Neutrophil (primary cell): ENCODE data around the gene TMEM50A.
A peak's percentile ranks its signal among the peaks of the same experiment; 100 is the strongest.
"Not testable (repeated sequence)": the region's sequence is repeated elsewhere in the genome, so short reads cannot be mapped to it uniquely, and the experiment has no call there.

Source experiments
- H3K27ac ChIP-seq: fragments of 200-600 bp; sonication (generic); 2 replicates; pipeline ENCODE4 v1.5.1; 2016; ENCODE audit warnings: mild to moderate bottlenecking, moderate library complexity
- H3K27me3 ChIP-seq: fragments of 200-600 bp; sonication (generic); 2 replicates; pipeline ENCODE4 v1.6.0; 2016; ENCODE audit warnings: mild to moderate bottlenecking
- H3K36me3 ChIP-seq: fragments of 200-600 bp; sonication (generic); 2 replicates; pipeline ENCODE4 v1.5.1; 2017
- H3K4me1 ChIP-seq, 2 experiments: fragments of 200-600 bp in 1 of 2; sonication (generic) in 1 of 2; 1 replicate in 1 of 2; 2 replicates in 1 of 2; pipeline versions ENCODE4 v1.5.1 to v1.6.1; 2013 to 2016; ENCODE audit warnings: low read depth in 1 of 2, low read length in 1 of 2, mild to moderate bottlenecking in 1 of 2, moderate library complexity in 1 of 2; ENCODE audit not compliant: control insufficient read depth in 1 of 2, insufficient read depth in 1 of 2
- H3K4me3 ChIP-seq, 2 experiments: fragments of 200-600 bp in 1 of 2; sonication (generic) in 1 of 2; 1 replicate in 1 of 2; 2 replicates in 1 of 2; pipeline ENCODE4 v1.5.1; 2013 to 2016; ENCODE audit warnings: low read depth in 1 of 2, low read length in 1 of 2, mild to moderate bottlenecking in 1 of 2, moderate library complexity in 1 of 2
- H3K9me3 ChIP-seq: fragments of 200-600 bp; sonication (generic); 2 replicates; pipeline ENCODE4 v1.5.1; 2016
- CTCF ChIP-seq: fragments of 200-600 bp; sonication (generic); IDR thresholded peaks from 2 replicates; pipeline ENCODE4 v1.5.1; 2016; ENCODE audit warnings: antibody characterized with exemption

TMEM50A gene

DNA sequence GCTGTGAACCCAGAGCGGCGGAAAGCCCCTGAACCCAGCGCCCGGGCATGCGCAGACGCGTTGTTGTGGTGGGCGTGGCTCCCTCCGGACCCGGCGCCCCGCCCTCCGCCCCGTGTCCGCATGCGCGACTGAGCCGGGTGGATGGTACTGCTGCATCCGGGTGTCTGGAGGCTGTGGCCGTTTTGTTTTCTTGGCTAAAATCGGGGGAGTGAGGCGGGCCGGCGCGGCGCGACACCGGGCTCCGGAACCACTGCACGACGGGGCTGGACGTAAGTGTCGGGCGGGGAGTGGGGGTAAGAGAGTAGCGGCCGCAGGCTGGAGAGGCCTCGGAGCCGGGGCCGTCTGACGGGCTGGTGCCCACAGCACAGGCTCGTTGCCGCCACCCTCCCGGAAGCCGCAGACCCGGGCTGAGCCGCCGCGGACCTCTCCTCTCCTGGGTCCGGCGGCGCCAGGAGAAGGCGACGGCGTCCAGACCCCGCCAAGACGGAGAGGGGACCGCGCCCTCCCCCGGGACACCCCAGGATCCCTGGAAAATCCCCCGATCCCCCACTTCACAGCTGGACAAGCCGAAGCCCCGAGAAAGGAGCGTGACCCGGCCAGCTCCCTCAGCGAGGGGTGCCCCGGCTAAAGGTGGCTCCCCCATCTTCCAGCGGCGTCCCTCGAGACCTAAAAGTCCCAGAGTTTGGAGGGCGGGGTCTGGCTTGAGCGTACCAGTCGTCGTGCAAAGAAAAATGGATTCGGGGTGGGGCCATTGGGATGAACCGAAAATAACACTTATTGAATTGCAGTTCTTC, at the start of gene TMEM50A:
Gene TMEM50A, plus strand, starts transcription at position 147 of the 794 bp plus-strand sequence. CDS start 2,153 bp downstream, outside the sequence.
- peak; percentile 43 for TF ChIP-seq CTCF

GRCh38 chr1:25288573-25289101, 49.5 kb upstream of the TMEM50A start:
- H3K9me3 ChIP-seq, H3K4me3 ChIP-seq, H3K36me3 ChIP-seq, H3K27me3 ChIP-seq, H3K4me1 ChIP-seq, H3K27ac ChIP-seq: not testable (repeated sequence)

More for the DNA sequence above, at the start of gene TMEM50A:
- H3K9me3 ChIP-seq = no peaks in the 10 kb centered on the region
- H3K27ac ChIP-seq = peak within 1 kb of the TSS; percentile 99
- peaks cover 19 to 29% of the 10 kb centered on the region in 2 experiments for H3K4me1 ChIP-seq
- peaks cover 7% of the 10 kb centered on the region for H3K36me3 ChIP-seq
- H3K4me3 ChIP-seq = peak within 1 kb of the TSS; percentile 85 to 96
- no peaks in the 10 kb centered on the region for H3K27me3 ChIP-seq

- not testable (repeated sequence) for H3K9me3 ChIP-seq, H3K36me3 ChIP-seq, H3K27ac ChIP-seq, H3K4me3 ChIP-seq, H3K27me3 ChIP-seq, H3K4me1 ChIP-seq
These were observed 48.1 kb upstream of the TMEM50A start for GRCh38 chr1:25290043-25290442.

DNA sequence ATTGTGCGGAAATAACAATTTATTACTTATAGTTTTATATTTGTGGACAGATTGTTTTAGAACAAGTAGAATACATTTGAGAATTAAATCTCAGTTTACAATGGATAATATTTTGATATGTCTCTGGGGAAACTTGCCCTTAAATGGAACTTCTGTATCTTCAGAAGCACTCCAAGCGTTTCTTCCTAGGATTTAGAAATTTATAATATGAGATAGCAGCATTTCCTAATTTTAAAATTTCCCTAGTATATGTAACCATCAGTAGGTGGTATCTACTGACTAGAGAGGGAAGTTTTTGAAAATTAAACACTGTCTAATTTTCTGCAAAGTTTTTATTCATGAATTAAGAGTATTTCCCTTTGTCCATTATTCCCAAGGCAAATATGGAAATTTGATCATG, 44.7 kb upstream of the TMEM50A start:
- not testable (repeated sequence) for H3K4me3 ChIP-seq, H3K27ac ChIP-seq, H3K4me1 ChIP-seq, H3K36me3 ChIP-seq, H3K9me3 ChIP-seq, H3K27me3 ChIP-seq

DNA sequence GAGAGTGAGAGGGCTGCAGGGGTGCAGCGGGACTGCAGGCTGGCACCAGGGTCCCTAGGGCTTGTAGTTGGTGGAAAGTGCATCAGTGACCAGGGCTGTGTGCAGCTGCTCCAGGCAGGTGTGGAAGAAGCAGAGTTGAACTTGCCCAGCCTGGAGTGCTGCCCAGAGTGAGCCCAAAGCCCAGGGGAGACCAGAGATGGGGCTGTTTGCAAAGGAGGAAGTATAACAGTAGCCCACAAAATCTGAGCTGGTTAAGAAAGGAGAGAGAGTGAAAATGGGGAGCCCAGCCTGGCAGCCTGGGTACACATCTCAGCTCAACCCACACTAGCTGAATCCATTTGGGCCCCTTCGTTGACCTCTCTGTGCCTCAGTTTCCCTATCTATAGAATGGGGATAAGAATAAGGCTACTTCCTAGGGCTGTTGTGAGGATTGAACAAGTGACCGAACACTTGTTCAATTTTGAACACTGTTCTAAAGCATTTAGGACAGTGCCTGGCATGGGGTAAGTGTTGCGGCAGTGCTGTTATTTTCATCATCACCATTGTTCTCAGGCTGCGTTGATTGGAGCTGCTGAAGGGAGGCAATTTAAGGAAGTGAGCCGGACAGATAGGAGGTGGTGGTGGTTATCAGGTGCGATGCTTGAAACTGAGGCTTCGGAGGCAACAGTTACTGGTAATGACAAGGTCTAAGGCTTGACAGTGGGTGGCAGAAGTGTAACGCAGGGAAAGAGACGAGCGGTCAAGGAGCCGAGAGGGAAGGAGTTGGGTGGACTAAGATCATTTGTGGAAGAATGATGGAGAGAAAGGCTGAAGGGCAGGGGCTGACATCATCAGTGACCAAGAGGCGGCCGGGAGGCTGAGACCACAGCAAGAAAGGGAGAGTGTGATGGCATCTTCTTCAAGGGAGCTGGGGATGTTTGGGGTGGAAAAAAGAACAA, 43.0 kb upstream of the TMEM50A start:
- H3K9me3 ChIP-seq, H3K36me3 ChIP-seq, H3K27ac ChIP-seq, H3K4me3 ChIP-seq, H3K4me1 ChIP-seq, H3K27me3 ChIP-seq: not testable (repeated sequence)

GRCh38 chr1:25296501-25296900, 41.6 kb upstream of the TMEM50A start:
- H3K9me3 ChIP-seq, H3K4me3 ChIP-seq, H3K27ac ChIP-seq, H3K4me1 ChIP-seq, H3K36me3 ChIP-seq, H3K27me3 ChIP-seq: not testable (repeated sequence)

GRCh38 chr1:25300729-25301128, 37.4 kb upstream of the TMEM50A start:
- not testable (repeated sequence) for H3K9me3 ChIP-seq, H3K4me1 ChIP-seq, H3K4me3 ChIP-seq, H3K27ac ChIP-seq, H3K36me3 ChIP-seq, H3K27me3 ChIP-seq

GRCh38 chr1:25302330-25302729, 35.8 kb upstream of the TMEM50A start:
- not testable (repeated sequence) for H3K9me3 ChIP-seq, H3K27me3 ChIP-seq

GRCh38 chr1:25304936-25305335, 33.2 kb upstream of the TMEM50A start:
- H3K27me3 ChIP-seq, H3K36me3 ChIP-seq, H3K4me3 ChIP-seq, H3K4me1 ChIP-seq, H3K9me3 ChIP-seq, H3K27ac ChIP-seq: not testable (repeated sequence)

More at GRCh38 chr1:25302330-25302729, 35.8 kb upstream of the TMEM50A start:
- H3K36me3 ChIP-seq, H3K27ac ChIP-seq, H3K4me3 ChIP-seq, H3K4me1 ChIP-seq: not testable (repeated sequence)

DNA sequence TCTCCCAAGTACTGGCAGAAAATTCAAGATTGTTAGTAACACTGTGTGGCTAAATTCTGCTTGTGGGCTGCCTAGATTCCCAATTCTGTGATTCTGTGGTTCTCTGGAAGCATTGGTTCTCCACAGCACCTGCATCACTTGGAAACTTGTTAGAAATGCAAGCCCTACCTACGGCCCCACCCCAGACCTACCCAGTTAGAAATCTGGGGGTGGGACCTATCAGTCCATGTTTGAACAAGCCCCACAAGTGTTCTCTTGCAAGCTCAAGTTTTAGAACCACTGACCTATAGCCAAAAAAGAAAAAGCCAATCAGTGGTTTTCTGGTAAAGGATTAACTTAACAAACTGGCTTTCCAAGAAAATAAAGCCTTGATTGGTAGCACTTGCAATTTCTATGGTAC, 30.0 kb upstream of the TMEM50A start:
- not testable (repeated sequence) for H3K4me3 ChIP-seq, H3K36me3 ChIP-seq, H3K27ac ChIP-seq, H3K4me1 ChIP-seq, H3K9me3 ChIP-seq, H3K27me3 ChIP-seq

GRCh38 chr1:25309085-25309484, 29.0 kb upstream of the TMEM50A start:
- H3K27me3 ChIP-seq, H3K4me3 ChIP-seq, H3K4me1 ChIP-seq, H3K9me3 ChIP-seq, H3K27ac ChIP-seq, H3K36me3 ChIP-seq: not testable (repeated sequence)

DNA sequence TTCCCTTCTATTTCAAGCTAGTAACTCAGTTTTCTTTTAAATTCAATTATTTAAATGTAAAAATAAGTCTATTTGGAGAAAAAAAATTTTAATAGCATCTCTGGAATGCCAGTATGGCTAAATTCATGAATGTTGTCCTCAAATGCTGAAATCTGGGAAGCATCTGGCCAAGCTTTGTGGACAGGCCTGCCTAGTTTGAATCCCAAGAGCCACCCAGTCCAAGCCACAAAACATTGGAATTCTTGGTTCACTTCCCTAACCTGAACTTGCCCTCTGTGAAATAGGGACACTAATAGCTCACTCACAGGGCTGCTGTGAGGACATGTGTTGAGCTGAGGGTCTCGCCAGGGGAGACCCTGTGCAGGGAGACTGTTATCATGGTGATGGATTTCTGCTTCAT, 28.6 kb upstream of the TMEM50A start:
- H3K4me1 ChIP-seq = not testable (repeated sequence)

More for the DNA sequence above, 28.6 kb upstream of the TMEM50A start:
- not testable (repeated sequence) for H3K36me3 ChIP-seq, H3K27me3 ChIP-seq, H3K27ac ChIP-seq, H3K4me3 ChIP-seq, H3K9me3 ChIP-seq
